Bronchial epithelial cell (primary cell): ENCODE measurements around the gene AGBL5. TPM values are rescaled to one million over a fixed set of nuclear protein-coding genes. Genes with fewer than 3 reads are reported as not detected.

Source experiments
- DNase-seq: peaks from one replicate; pipeline ENCODE4 v3.0.0-alpha.2; 2010; ENCODE audit warnings: low read depth
- FAIRE-seq: peaks from 2 replicates; lab custom pipeline; 2011; peaks lifted over from hg19 to GRCh38; lab: Jason Lieb, UNC
- H3K27me3 ChIP-seq: 2 replicates; pipeline ENCODE4 v1.5.1; 2011; ENCODE audit warnings: low read length; ENCODE audit not compliant: control insufficient read depth, insufficient read depth
- H3K36me3 ChIP-seq: 2 replicates; pipeline ENCODE4 v1.5.1; 2011; ENCODE audit warnings: low read length; ENCODE audit not compliant: control insufficient read depth, insufficient read depth
- H3K4me3 ChIP-seq: 2 replicates; pipeline ENCODE4 v1.5.1; 2011; ENCODE audit warnings: mild to moderate bottlenecking, low read depth, low read length, control low read depth
- total RNA-seq: library from RNA; depleted of rRNA; stranded (reverse); fragments of >200 nt; gene quantifications from 2 replicates; pipeline ENCODE4 v1.2.1, GENCODE V29; 2014
- TF ChIP-seq, protein P1 (sequence below): IDR thresholded peaks from 2 replicates; pipeline ENCODE4 v1.5.1; 2011; ENCODE audit warnings: mild to moderate bottlenecking, moderate library complexity, low read length, control low read depth, inconsistent platforms; ENCODE audit not compliant: insufficient read depth, severe bottlenecking

The AGBL5 gene
- total RNA-seq, 1 donor from 2014 or later = 9.2 TPM

DNA sequence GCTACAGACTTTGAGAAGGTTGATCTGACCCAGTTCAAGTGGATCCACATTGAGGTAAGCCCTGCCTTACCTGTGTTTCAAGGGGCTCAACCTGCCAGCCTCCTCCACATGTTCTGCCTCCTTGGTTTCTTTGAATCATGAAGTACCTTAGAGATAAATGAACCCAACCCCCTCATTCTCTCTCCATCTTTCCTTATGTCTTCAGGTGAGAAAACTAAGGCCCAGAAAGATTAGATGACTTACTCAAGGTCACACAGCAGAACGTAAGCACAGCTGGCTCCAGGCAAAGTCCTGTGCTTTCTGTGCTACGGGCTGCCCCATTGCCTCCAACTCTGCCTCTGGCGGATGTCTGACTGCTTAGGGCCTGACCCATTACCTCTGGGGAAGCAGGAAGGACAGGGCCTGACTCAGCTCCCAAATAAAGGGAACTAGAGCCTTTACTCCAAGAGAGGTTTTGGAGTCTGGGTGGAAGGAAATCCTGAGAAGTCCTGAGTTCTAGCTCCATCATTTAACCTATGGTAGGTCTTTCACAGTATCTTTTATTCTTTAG is 45.4 kb downstream of the AGBL5 start:
- Histone ChIP-seq H3K27me3 (no peaks in the 10 kb centered on the region), H3K4me3 (no peak overlapping the region), H3K36me3 (no peaks in the 10 kb centered on the region)
- TF ChIP-seq, protein P1, sequence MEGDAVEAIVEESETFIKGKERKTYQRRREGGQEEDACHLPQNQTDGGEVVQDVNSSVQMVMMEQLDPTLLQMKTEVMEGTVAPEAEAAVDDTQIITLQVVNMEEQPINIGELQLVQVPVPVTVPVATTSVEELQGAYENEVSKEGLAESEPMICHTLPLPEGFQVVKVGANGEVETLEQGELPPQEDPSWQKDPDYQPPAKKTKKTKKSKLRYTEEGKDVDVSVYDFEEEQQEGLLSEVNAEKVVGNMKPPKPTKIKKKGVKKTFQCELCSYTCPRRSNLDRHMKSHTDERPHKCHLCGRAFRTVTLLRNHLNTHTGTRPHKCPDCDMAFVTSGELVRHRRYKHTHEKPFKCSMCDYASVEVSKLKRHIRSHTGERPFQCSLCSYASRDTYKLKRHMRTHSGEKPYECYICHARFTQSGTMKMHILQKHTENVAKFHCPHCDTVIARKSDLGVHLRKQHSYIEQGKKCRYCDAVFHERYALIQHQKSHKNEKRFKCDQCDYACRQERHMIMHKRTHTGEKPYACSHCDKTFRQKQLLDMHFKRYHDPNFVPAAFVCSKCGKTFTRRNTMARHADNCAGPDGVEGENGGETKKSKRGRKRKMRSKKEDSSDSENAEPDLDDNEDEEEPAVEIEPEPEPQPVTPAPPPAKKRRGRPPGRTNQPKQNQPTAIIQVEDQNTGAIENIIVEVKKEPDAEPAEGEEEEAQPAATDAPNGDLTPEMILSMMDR = no peak
- DNase-seq (no peak), FAIRE-seq (no peak)

DNA sequence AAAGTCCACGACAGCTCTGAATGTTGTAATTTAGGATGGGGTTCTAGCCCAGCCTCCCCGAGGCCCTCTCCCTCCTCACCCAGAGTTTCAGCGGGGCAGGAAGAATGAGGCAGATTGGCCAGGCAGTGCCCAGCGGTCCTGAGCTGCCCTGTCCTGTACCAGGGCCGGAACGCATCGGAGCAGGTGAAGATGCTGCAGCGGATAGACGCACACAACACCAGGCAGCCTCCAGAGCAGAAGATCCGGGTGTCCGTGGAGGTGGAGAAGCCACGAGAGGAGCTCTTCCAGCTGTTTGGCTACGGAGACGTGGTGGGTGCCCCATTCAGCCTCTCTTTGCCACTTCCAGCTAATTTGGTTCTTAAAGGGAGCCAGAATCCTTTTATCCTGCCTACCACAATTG is 45.9 kb downstream of the AGBL5 start:
- no peaks in the 10 kb centered on the region for H3K36me3 ChIP-seq
- H3K4me3 ChIP-seq = no peak overlapping the region
- TF ChIP-seq, protein P1 = no peak
- FAIRE-seq (no peak), DNase-seq (no peak)
- no peaks in the 10 kb centered on the region for H3K27me3 ChIP-seq

- Histone ChIP-seq H3K36me3 (no peaks in the 10 kb centered on the region), H3K4me3 (no peak overlapping the region), H3K27me3 (no peaks in the 10 kb centered on the region)
- FAIRE-seq (no peak), DNase-seq (no peak)
- TF ChIP-seq, protein P1 = no peak
Observed at GRCh38 chr2:27099334-27099955, 48.0 kb downstream of the AGBL5 start.

DNA sequence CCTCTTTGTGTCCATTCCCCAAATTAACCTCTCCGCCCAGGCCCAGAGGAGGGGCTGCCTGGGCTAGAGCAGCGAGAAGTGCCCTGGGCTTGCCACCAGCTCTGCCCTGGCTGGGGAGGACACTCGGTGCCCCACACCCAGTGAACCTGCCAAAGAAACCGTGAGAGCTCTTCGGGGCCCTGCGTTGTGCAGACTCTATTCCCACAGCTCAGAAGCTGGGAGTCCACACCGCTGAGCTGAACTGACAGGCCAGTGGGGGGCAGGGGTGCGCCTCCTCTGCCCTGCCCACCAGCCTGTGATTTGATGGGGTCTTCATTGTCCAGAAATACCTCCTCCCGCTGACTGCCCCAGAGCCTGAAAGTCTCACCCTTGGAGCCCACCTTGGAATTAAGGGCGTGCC is 48.6 kb downstream of the AGBL5 start:
- Histone ChIP-seq H3K4me3 (no peak overlapping the region), H3K36me3 (no peaks in the 10 kb centered on the region), H3K27me3 (no peaks in the 10 kb centered on the region)
- no peak for FAIRE-seq
- no peak for DNase-seq
- TF ChIP-seq, protein P1 = no peak

- H3K4me3 ChIP-seq = no peak overlapping the region
- TF ChIP-seq, protein P1 = no peak
Observed at GRCh38 chr2:27102329-27102728, 50.9 kb downstream of the AGBL5 start.

DNA sequence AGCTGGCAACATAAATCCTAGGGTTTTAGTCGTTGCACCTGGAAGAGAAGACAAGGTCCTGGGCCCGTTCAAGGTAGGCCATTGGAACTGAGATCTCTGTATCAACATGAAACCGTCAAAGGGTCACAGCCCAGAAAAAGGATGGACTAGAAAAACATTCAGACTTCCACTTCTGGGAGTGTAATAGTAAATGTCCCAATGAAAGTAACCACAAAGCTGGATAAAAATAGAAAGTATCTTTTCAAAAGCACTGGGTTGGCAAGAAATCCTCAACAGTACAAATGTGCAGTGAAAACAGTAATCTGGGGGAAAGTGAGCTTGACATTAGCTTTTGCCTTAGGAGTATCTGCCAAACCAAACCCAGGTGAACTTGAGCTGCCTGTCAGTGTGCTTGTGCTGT is 54.5 kb downstream of the AGBL5 start:
- DNase-seq = no peak
- no peak for FAIRE-seq
- H3K4me3 ChIP-seq = no peak overlapping the region
- H3K27me3 ChIP-seq = peaks cover 2% of the 10 kb centered on the region
- H3K36me3 ChIP-seq = no peaks in the 10 kb centered on the region
- TF ChIP-seq, protein P1 = no peak

More at GRCh38 chr2:27102329-27102728, 50.9 kb downstream of the AGBL5 start:
- DNase-seq (no peak), FAIRE-seq (no peak)
- H3K36me3 ChIP-seq = no peaks in the 10 kb centered on the region
- H3K27me3 ChIP-seq = peaks cover 2% of the 10 kb centered on the region
